Ovary (tissue), 3 donors: Measurements from ENCODE around the gene EBF3.

Experiments used
- CTCF ChIP-seq, 3 donors: fragments of 450-650 bp in 2 of 3; fragments of 200-600 bp in 1 of 3; IDR thresholded peaks; one replicate each; pipeline versions ENCODE4 v1.5.1 to v1.8.0; 2016 to 2022; ENCODE audit warnings: antibody characterized with exemption in 3 of 3, mild to moderate bottlenecking in 1 of 3
- EP300 ChIP-seq: sonication (generic); formaldehyde crosslinking; IDR thresholded peaks from one replicate; pipeline ENCODE4 v1.6.1; 2017; ENCODE audit warnings: antibody characterized with exemption
- POLR2A ChIP-seq: fragments of 450-650 bp; IDR thresholded peaks from one replicate; pipeline ENCODE4 v1.6.1; 2017; ENCODE audit warnings: antibody characterized with exemption, mild to moderate bottlenecking, moderate library complexity
- donor health status: DM: no; HTN: no; CAD: no.

- TF ChIP-seq CTCF (IDR thresholded peaks at IDR 0.05): no peak
- no peak for TF ChIP-seq POLR2A
- TF ChIP-seq EP300: no peak
Measured at GRCh38 chr10:129951101-129951969, 12.7 kb downstream of the EBF3 start.
